ENCODE measurements around the gene MYL11.
A peak's percentile ranks its signal among the peaks of the same experiment; 100 is the strongest.
"Not testable (repeated sequence)": the region's sequence is repeated elsewhere in the genome, so short reads cannot be mapped to it uniquely, and the experiment has no call there.

Gene MYL11

GRCh38 chr16:30396627-30397026 is 22.0 kb downstream of the MYL11 start:
- H3K4me2 ChIP-seq (ENCODE audit: insufficient read depth, low read length, poor library complexity, severe bottlenecking); H4K91ac ChIP-seq (ENCODE audit: low read depth, low read length, poor library complexity); H2AFZ ChIP-seq (ENCODE audit: low read length); H4K8ac ChIP-seq (ENCODE audit: low read depth, low read length); H2AK5ac ChIP-seq (ENCODE audit: low read depth, low read length); H3K9ac ChIP-seq (ENCODE audit: low read depth, low read length, poor library complexity); H3K4ac ChIP-seq (ENCODE audit: low read length); H3K18ac ChIP-seq (ENCODE audit: low read length); H2BK120ac ChIP-seq (ENCODE audit: low read depth, low read length); H3K27me3 ChIP-seq (ENCODE audit: control insufficient read depth in 3 of 3, insufficient read depth in 3 of 3, low read depth in 1 of 3, low read length in 3 of 3); H2BK12ac ChIP-seq (ENCODE audit: low read length); H2BK5ac ChIP-seq (ENCODE audit: low read length); H3K23ac ChIP-seq (ENCODE audit: low read depth, low read length, poor library complexity); H2BK15ac ChIP-seq (ENCODE audit: low read length); DNase-seq (ENCODE audit: low spot score); H3K14ac ChIP-seq (ENCODE audit: low read length); H3K9me3 ChIP-seq (replicated peaks in 1 of 2; ENCODE audit: control insufficient read depth in 2 of 2, insufficient read depth in 1 of 2, low read depth in 1 of 2, low read length in 2 of 2); H3K27ac ChIP-seq (replicated peaks; ENCODE audit: low read length): not testable (repeated sequence)
- Histone ChIP-seq H3K4me1 (ENCODE audit: control insufficient read depth in 2 of 2, insufficient read depth in 1 of 2, low read depth in 1 of 2, low read length in 2 of 2) (peaks cover 20 to 23% of the 10 kb centered on the region in 2 donors), H3K79me1 (ENCODE audit: low read depth, low read length) (peaks cover 15% of the 10 kb centered on the region), H3K4me3 (ENCODE audit: low read length in 2 of 2) (peak overlapping the region in 1 of 2 donors; percentile 70), H3K36me3 (replicated peaks in 1 of 2; ENCODE audit: control insufficient read depth in 2 of 2, insufficient read depth in 2 of 2, low read length in 2 of 2) (peaks cover 18 to 37% of the 10 kb centered on the region in 2 donors)
- no CpG with 5 or more reads among the region's 4 CpGs for WGBS, 2 donors (ENCODE audit: extremely low coverage in 2 of 2, insufficient read length in 2 of 2, insufficient replicate concordance in 1 of 2)

GRCh38 chr16:30397056-30397455 is 22.5 kb downstream of the MYL11 start:
- no peak overlapping the region for H2BK15ac ChIP-seq (ENCODE audit: low read length)
- H3K4me2 ChIP-seq (ENCODE audit: insufficient read depth, low read length, poor library complexity, severe bottlenecking), result no peak overlapping the region
- no peak overlapping the region for H3K4me3 ChIP-seq (ENCODE audit: low read length in 2 of 2)
- H3K4ac ChIP-seq (ENCODE audit: low read length), result no peak overlapping the region
- no peak overlapping the region for H2AK5ac ChIP-seq (ENCODE audit: low read depth, low read length)
- H3K9ac ChIP-seq (ENCODE audit: low read depth, low read length, poor library complexity), result no peak overlapping the region
- H3K4me1 ChIP-seq (ENCODE audit: control insufficient read depth in 2 of 2, insufficient read depth in 1 of 2, low read depth in 1 of 2, low read length in 2 of 2), result peaks cover 20 to 23% of the 10 kb centered on the region in 2 donors
- no peak overlapping the region for H3K27ac ChIP-seq (replicated peaks; ENCODE audit: low read length)
- peaks cover 15% of the 10 kb centered on the region for H3K79me1 ChIP-seq (ENCODE audit: low read depth, low read length)
- H3K27me3 ChIP-seq (ENCODE audit: control insufficient read depth in 3 of 3, insufficient read depth in 3 of 3, low read depth in 1 of 3, low read length in 3 of 3), result no peaks in the 10 kb centered on the region
- H2BK120ac ChIP-seq (ENCODE audit: low read depth, low read length), result no peak overlapping the region
- no peak overlapping the region for H3K18ac ChIP-seq (ENCODE audit: low read length)
- H3K36me3 ChIP-seq (replicated peaks in 1 of 2; ENCODE audit: control insufficient read depth in 2 of 2, insufficient read depth in 2 of 2, low read length in 2 of 2), result peaks cover 18 to 37% of the 10 kb centered on the region in 2 donors
- no peak overlapping the region for H2AFZ ChIP-seq (ENCODE audit: low read length)
- DNase-seq (ENCODE audit: low spot score), result no peak
- no peaks in the 10 kb centered on the region for H3K9me3 ChIP-seq (replicated peaks in 1 of 2; ENCODE audit: control insufficient read depth in 2 of 2, insufficient read depth in 1 of 2, low read depth in 1 of 2, low read length in 2 of 2)
- H4K91ac ChIP-seq (ENCODE audit: low read depth, low read length, poor library complexity), result no peak overlapping the region
- no peak overlapping the region for H3K14ac ChIP-seq (ENCODE audit: low read length)
- no peak overlapping the region for H4K8ac ChIP-seq (ENCODE audit: low read depth, low read length)
- no peak overlapping the region for H3K23ac ChIP-seq (ENCODE audit: low read depth, low read length, poor library complexity)
- no CpG with 5 or more reads among the region's 4 CpGs for WGBS, 2 donors (ENCODE audit: extremely low coverage in 2 of 2, insufficient read length in 2 of 2, insufficient replicate concordance in 1 of 2)
- no peak overlapping the region for H2BK12ac ChIP-seq (ENCODE audit: low read length)
- no peak overlapping the region for H2BK5ac ChIP-seq (ENCODE audit: low read length)

- no CpG with 5 or more reads among the region's 42 CpGs for WGBS, 2 donors (ENCODE audit: extremely low coverage in 2 of 2, insufficient read length in 2 of 2, insufficient replicate concordance in 1 of 2)
- peak overlapping the region; percentile 18 for H3K23ac ChIP-seq (ENCODE audit: low read depth, low read length, poor library complexity)
- no peak overlapping the region for H3K14ac ChIP-seq (ENCODE audit: low read length)
- no peak overlapping the region for H3K18ac ChIP-seq (ENCODE audit: low read length)
- H3K4me2 ChIP-seq (ENCODE audit: insufficient read depth, low read length, poor library complexity, severe bottlenecking), result no peak overlapping the region
- H2BK15ac ChIP-seq (ENCODE audit: low read length), result peak overlapping the region; percentile 78
- H2BK120ac ChIP-seq (ENCODE audit: low read depth, low read length), result no peak overlapping the region
- H3K79me1 ChIP-seq (ENCODE audit: low read depth, low read length), result peaks cover 15% of the 10 kb centered on the region
- no peak overlapping the region for H3K27ac ChIP-seq (replicated peaks; ENCODE audit: low read length)
- H2BK5ac ChIP-seq (ENCODE audit: low read length), result peak overlapping the region; percentile 93
- peak overlapping the region; percentile 68 for H2AK5ac ChIP-seq (ENCODE audit: low read depth, low read length)
- H2BK12ac ChIP-seq (ENCODE audit: low read length), result peak overlapping the region; percentile 63
- H3K27me3 ChIP-seq (ENCODE audit: control insufficient read depth in 3 of 3, insufficient read depth in 3 of 3, low read depth in 1 of 3, low read length in 3 of 3), result no peaks in the 10 kb centered on the region
- H3K9ac ChIP-seq (ENCODE audit: low read depth, low read length, poor library complexity), result peak overlapping the region; percentile 72
- H3K4me3 ChIP-seq (ENCODE audit: low read length in 2 of 2), result no peak overlapping the region
- H3K9me3 ChIP-seq (replicated peaks in 1 of 2; ENCODE audit: control insufficient read depth in 2 of 2, insufficient read depth in 1 of 2, low read depth in 1 of 2, low read length in 2 of 2), result no peaks in the 10 kb centered on the region
- H4K8ac ChIP-seq (ENCODE audit: low read depth, low read length), result no peak overlapping the region
- H3K4me1 ChIP-seq (ENCODE audit: control insufficient read depth in 2 of 2, insufficient read depth in 1 of 2, low read depth in 1 of 2, low read length in 2 of 2), result peaks cover 20 to 23% of the 10 kb centered on the region in 2 donors
- no peak overlapping the region for H2AFZ ChIP-seq (ENCODE audit: low read length)
- H4K91ac ChIP-seq (ENCODE audit: low read depth, low read length, poor library complexity), result no peak overlapping the region
- H3K36me3 ChIP-seq (replicated peaks in 1 of 2; ENCODE audit: control insufficient read depth in 2 of 2, insufficient read depth in 2 of 2, low read length in 2 of 2), result peaks cover 18 to 37% of the 10 kb centered on the region in 2 donors
- DNase-seq (ENCODE audit: low spot score), result no peak
- H3K4ac ChIP-seq (ENCODE audit: low read length), result no peak overlapping the region
Observed at GRCh38 chr16:30397776-30398660, 23.4 kb downstream of the MYL11 start.

GRCh38 chr16:30398661-30399434 is 24.2 kb downstream of the MYL11 start:
- no CpG with 5 or more reads among the region's 23 CpGs for WGBS, 2 donors (ENCODE audit: extremely low coverage in 2 of 2, insufficient read length in 2 of 2, insufficient replicate concordance in 1 of 2)
- no peak overlapping the region for H3K4ac ChIP-seq (ENCODE audit: low read length)
- no peak overlapping the region for H4K91ac ChIP-seq (ENCODE audit: low read depth, low read length, poor library complexity)
- H3K9ac ChIP-seq (ENCODE audit: low read depth, low read length, poor library complexity), result peak overlapping the region; percentile 72
- H4K8ac ChIP-seq (ENCODE audit: low read depth, low read length), result no peak overlapping the region
- H2BK5ac ChIP-seq (ENCODE audit: low read length), result peak overlapping the region; percentile 93
- no peak overlapping the region for H2AFZ ChIP-seq (ENCODE audit: low read length)
- peak overlapping the region; percentile 99 for H3K27ac ChIP-seq (replicated peaks; ENCODE audit: low read length)
- H3K4me3 ChIP-seq (ENCODE audit: low read length in 2 of 2), result no peak overlapping the region
- peak overlapping the region; percentile 26 for H3K14ac ChIP-seq (ENCODE audit: low read length)
- H3K4me2 ChIP-seq (ENCODE audit: insufficient read depth, low read length, poor library complexity, severe bottlenecking), result no peak overlapping the region
- peak overlapping the region; percentile 63 for H2BK12ac ChIP-seq (ENCODE audit: low read length)
- DNase-seq (ENCODE audit: low spot score), result no peak
- H2BK15ac ChIP-seq (ENCODE audit: low read length), result peak overlapping the region; percentile 78
- no peaks in the 10 kb centered on the region for H3K9me3 ChIP-seq (replicated peaks in 1 of 2; ENCODE audit: control insufficient read depth in 2 of 2, insufficient read depth in 1 of 2, low read depth in 1 of 2, low read length in 2 of 2)
- peaks cover 15% of the 10 kb centered on the region for H3K79me1 ChIP-seq (ENCODE audit: low read depth, low read length)
- H3K36me3 ChIP-seq (replicated peaks in 1 of 2; ENCODE audit: control insufficient read depth in 2 of 2, insufficient read depth in 2 of 2, low read length in 2 of 2), result peaks cover 18 to 37% of the 10 kb centered on the region in 2 donors
- peak overlapping the region; percentile 41 for H3K18ac ChIP-seq (ENCODE audit: low read length)
- peak overlapping the region; percentile 68 for H2AK5ac ChIP-seq (ENCODE audit: low read depth, low read length)
- no peaks in the 10 kb centered on the region for H3K27me3 ChIP-seq (ENCODE audit: control insufficient read depth in 3 of 3, insufficient read depth in 3 of 3, low read depth in 1 of 3, low read length in 3 of 3)
- H3K23ac ChIP-seq (ENCODE audit: low read depth, low read length, poor library complexity), result peak overlapping the region; percentile 18
- no peak overlapping the region for H2BK120ac ChIP-seq (ENCODE audit: low read depth, low read length)
- H3K4me1 ChIP-seq (ENCODE audit: control insufficient read depth in 2 of 2, insufficient read depth in 1 of 2, low read depth in 1 of 2, low read length in 2 of 2), result peaks cover 17 to 23% of the 10 kb centered on the region in 2 donors

All from neuronal stem cell (in vitro differentiated cells).